MM.1S (cell line): ENCODE results near the gene MAPK10.
A peak's percentile ranks its signal among the peaks of the same experiment; 100 is the strongest.

Source experiments
- DNase-seq: peaks from one replicate; pipeline ENCODE4 v3.0.0-alpha.2; 2015
- H2AFZ ChIP-seq: fragments of 300-600 bp; sonication (generic); 2 replicates; pipeline ENCODE4 v1.6.0; 2016; ENCODE audit warnings: antibody characterized with exemption, low read length
- H3F3A ChIP-seq: fragments of 300-600 bp; sonication (generic); 2 replicates; pipeline ENCODE4 v1.6.1; 2016; ENCODE audit warnings: mild to moderate bottlenecking, antibody characterized with exemption, low read length, moderate library complexity, mixed read lengths; ENCODE audit not compliant: insufficient read depth
- H3K27ac ChIP-seq: fragments of 300-600 bp; sonication (generic); 2 replicates; pipeline ENCODE4 v1.5.1; 2016; ENCODE audit warnings: mild to moderate bottlenecking, low read length
- H3K27me3 ChIP-seq: fragments of 300-600 bp; sonication (generic); replicated peaks from 2 replicates; pipeline ENCODE4 v1.6.0; 2016; ENCODE audit warnings: low read length; ENCODE audit not compliant: insufficient read depth
- H3K36me3 ChIP-seq: fragments of 300-600 bp; sonication (generic); replicated peaks from 2 replicates; pipeline ENCODE4 v1.6.1; 2016; ENCODE audit warnings: mild to moderate bottlenecking, low read length, mixed read lengths; ENCODE audit not compliant: insufficient read depth
- H3K4me1 ChIP-seq: fragments of 300-600 bp; sonication (generic); 2 replicates; pipeline ENCODE4 v1.6.1; 2016; ENCODE audit warnings: low read length, mixed read lengths
- H3K4me2 ChIP-seq: fragments of 300-600 bp; sonication (generic); 2 replicates; pipeline ENCODE4 v1.6.0; 2016; ENCODE audit warnings: low read depth, low read length
- H3K4me3 ChIP-seq: fragments of 300-600 bp; sonication (generic); 2 replicates; pipeline ENCODE4 v1.5.1; 2016; ENCODE audit warnings: low read length, mixed read lengths
- H3K79me2 ChIP-seq: fragments of 300-600 bp; sonication (generic); 2 replicates; pipeline ENCODE4 v1.6.1; 2016; ENCODE audit warnings: mixed run types, low read length, mixed read lengths
- H3K9ac ChIP-seq: fragments of 300-600 bp; sonication (generic); 2 replicates; pipeline ENCODE4 v1.6.1; 2016; ENCODE audit warnings: low read length, mixed read lengths
- H3K9me2 ChIP-seq: fragments of 300-600 bp; sonication (generic); replicated peaks from 2 replicates; pipeline ENCODE4 v1.6.1; 2016; ENCODE audit warnings: mild to moderate bottlenecking, low read length, mixed read lengths; ENCODE audit not compliant: insufficient read depth
- H3K9me3 ChIP-seq: fragments of 300-600 bp; sonication (generic); replicated peaks from 2 replicates; pipeline ENCODE4 v1.6.1; 2016; ENCODE audit warnings: mild to moderate bottlenecking, low read length, mixed read lengths; ENCODE audit not compliant: insufficient read depth
- H4K20me1 ChIP-seq: fragments of 300-600 bp; sonication (generic); 2 replicates; pipeline ENCODE4 v1.6.1; 2016; ENCODE audit warnings: mild to moderate bottlenecking, low read length, moderate library complexity, mixed read lengths; ENCODE audit not compliant: insufficient read depth
- EZH2 ChIP-seq: fragments of 300-600 bp; sonication (generic); optimal IDR thresholded peaks from 2 replicates; pipeline ENCODE3; 2017; ENCODE audit warnings: low read depth, mild to moderate bottlenecking, antibody characterized with exemption, low read length, mixed read lengths
- EZH2phosphoT487 ChIP-seq: fragments of 300-600 bp; sonication (generic); IDR thresholded peaks from 2 replicates; pipeline ENCODE4 v1.6.1; 2018; ENCODE audit warnings: antibody characterized with exemption, low read length
- TF ChIP-seq, protein P1 (sequence below): fragments of 300-600 bp; sonication (generic); IDR thresholded peaks from 2 replicates; pipeline ENCODE4 v1.5.1; 2016; ENCODE audit warnings: antibody characterized with exemption, low read length, mixed read lengths

The MAPK10 gene

DNA sequence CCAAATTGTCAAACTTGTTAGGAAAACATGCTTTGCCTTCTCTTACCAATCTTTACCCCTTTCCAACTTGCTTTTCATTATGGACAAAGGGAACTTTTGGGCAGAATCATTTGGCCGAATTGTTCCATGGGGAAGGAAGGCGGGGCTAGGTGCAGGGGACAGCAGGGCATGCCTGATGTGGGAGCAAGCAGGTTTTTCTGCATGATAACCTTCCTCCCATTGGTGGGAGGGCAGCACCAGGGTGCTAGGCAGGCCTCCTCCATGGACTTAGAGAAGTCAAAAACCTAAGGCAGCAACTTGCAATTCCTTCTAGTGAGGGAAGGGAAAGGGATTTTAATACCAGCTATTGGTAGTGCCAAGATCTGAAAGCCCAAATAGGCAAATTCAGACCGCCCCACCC is 260.5 kb downstream of the MAPK10 start:
- peaks cover 9% of the 10 kb centered on the region for H3K4me1 ChIP-seq
- no peak overlapping the region for H3K9ac ChIP-seq
- no peaks in the 10 kb centered on the region for H3K36me3 ChIP-seq
- peak overlapping the region; percentile 46 for H3K4me2 ChIP-seq
- no peak for DNase-seq
- peak overlapping the region; percentile 65 for H2AFZ ChIP-seq
- H3K9me2 ChIP-seq = no peaks in the 10 kb centered on the region
- H3K27me3 ChIP-seq = no peaks in the 10 kb centered on the region
- peak overlapping the region; percentile 26; the same call in 1 of the 2 replicates for H3K4me3 ChIP-seq
- no peaks in the 10 kb centered on the region for H4K20me1 ChIP-seq
- no peaks in the 10 kb centered on the region; the same call in 1 of the 2 replicates for H3F3A ChIP-seq
- H3K9me3 ChIP-seq = no peaks in the 10 kb centered on the region
- H3K79me2 ChIP-seq = no peaks in the 10 kb centered on the region
- peak overlapping the region; percentile 30; the same call in 1 of the 2 replicates for H3K27ac ChIP-seq
- no peak for TF ChIP-seq EZH2
- TF ChIP-seq EZH2phosphoT487 = no peak

DNA sequence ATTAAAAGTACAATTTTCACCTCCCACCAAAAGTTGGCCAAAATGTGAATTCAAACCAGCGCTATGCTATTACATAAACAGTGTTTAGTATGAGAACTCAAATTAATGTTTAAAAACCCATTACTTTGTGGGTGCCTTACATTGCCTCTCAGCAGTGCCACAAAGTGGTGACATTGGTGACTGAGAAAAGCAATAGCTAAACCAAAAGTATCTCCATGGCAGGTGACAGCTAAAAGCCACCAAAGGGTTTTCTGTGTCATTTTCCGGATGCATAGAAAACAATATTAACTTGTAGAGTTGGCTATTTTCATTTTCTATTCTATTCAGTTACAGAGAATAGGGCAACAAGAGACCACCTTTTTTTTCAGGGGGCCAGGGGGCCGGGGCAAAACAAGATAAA is 261.2 kb downstream of the MAPK10 start:
- no peaks in the 10 kb centered on the region for H3K36me3 ChIP-seq
- H3F3A ChIP-seq = no peaks in the 10 kb centered on the region; the same call in 1 of the 2 replicates
- no peaks in the 10 kb centered on the region for H3K9me2 ChIP-seq
- no peaks in the 10 kb centered on the region for H3K27me3 ChIP-seq
- no peak overlapping the region for H3K9ac ChIP-seq
- peak overlapping the region; percentile 30; the same call in 1 of the 2 replicates for H3K27ac ChIP-seq
- H3K4me3 ChIP-seq = peak overlapping the region; percentile 26; the same call in 1 of the 2 replicates
- peak; percentile 81 for DNase-seq
- H4K20me1 ChIP-seq = no peaks in the 10 kb centered on the region
- no peaks in the 10 kb centered on the region for H3K79me2 ChIP-seq
- peaks cover 9% of the 10 kb centered on the region for H3K4me1 ChIP-seq
- peak overlapping the region; percentile 46 for H3K4me2 ChIP-seq
- H2AFZ ChIP-seq = peak overlapping the region; percentile 65
- no peaks in the 10 kb centered on the region for H3K9me3 ChIP-seq
- TF ChIP-seq EZH2phosphoT487 = no peak
- TF ChIP-seq, protein P1, sequence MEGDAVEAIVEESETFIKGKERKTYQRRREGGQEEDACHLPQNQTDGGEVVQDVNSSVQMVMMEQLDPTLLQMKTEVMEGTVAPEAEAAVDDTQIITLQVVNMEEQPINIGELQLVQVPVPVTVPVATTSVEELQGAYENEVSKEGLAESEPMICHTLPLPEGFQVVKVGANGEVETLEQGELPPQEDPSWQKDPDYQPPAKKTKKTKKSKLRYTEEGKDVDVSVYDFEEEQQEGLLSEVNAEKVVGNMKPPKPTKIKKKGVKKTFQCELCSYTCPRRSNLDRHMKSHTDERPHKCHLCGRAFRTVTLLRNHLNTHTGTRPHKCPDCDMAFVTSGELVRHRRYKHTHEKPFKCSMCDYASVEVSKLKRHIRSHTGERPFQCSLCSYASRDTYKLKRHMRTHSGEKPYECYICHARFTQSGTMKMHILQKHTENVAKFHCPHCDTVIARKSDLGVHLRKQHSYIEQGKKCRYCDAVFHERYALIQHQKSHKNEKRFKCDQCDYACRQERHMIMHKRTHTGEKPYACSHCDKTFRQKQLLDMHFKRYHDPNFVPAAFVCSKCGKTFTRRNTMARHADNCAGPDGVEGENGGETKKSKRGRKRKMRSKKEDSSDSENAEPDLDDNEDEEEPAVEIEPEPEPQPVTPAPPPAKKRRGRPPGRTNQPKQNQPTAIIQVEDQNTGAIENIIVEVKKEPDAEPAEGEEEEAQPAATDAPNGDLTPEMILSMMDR = peak; percentile 29

DNA sequence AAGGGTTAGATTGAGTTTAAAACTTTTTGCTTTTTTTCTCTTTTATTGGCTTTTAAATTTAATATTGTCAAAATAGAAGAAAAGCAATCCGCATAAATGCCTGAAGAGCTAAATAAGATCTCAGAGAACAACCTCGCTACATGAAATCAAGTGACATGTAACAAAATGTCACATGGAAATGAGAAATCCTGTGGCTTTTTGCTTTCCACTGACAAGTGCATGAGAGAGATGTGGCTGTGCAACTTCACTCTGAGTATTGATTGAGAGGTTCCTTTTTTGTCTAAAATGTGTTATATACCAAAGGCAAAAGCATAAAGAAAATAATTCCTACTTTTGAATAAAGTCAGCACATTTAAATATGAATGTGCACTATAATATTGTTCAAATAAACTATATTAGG is 263.5 kb downstream of the MAPK10 start:
- Histone ChIP-seq H3K27ac (no peak overlapping the region), H3K4me1 (peaks cover 9% of the 10 kb centered on the region), H3K9ac (no peak overlapping the region), H4K20me1 (no peaks in the 10 kb centered on the region), H3K4me2 (no peak overlapping the region), H3K27me3 (no peaks in the 10 kb centered on the region), H3K9me3 (no peaks in the 10 kb centered on the region), H3K79me2 (no peaks in the 10 kb centered on the region), H3K4me3 (no peak overlapping the region), H3K36me3 (no peaks in the 10 kb centered on the region), H3K9me2 (no peaks in the 10 kb centered on the region), H2AFZ (no peak overlapping the region), H3F3A (no peaks in the 10 kb centered on the region; the same call in 1 of the 2 replicates)
- DNase-seq = no peak
- TF ChIP-seq, protein P1 = no peak
- TF ChIP-seq EZH2phosphoT487 (no peak), EZH2 (no peak)

DNA sequence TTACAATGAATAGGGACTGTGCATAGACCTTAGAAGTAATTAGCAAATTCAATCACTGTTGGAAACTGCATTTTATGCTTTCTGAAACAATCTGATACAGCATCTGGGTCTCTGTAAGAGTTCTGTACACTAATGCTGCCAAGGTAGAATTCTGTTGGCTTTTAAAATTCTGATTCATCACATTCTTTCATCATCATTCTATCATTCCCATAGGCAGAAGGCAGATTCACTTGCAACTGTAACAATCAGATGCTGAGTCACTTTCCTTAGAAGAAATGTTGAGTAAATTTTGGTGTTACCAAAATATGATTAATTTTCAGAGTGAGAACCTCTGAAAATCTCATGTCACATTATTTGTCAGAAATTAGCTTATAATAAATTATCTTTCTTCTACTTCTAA is 267.2 kb downstream of the MAPK10 start:
- Histone ChIP-seq H3K4me3 (no peak overlapping the region), H3K36me3 (no peaks in the 10 kb centered on the region), H3K9ac (no peak overlapping the region), H3K27me3 (no peaks in the 10 kb centered on the region), H3K9me2 (no peaks in the 10 kb centered on the region), H3F3A (no peaks in the 10 kb centered on the region), H3K79me2 (no peaks in the 10 kb centered on the region), H4K20me1 (no peaks in the 10 kb centered on the region), H3K9me3 (no peaks in the 10 kb centered on the region), H2AFZ (no peak overlapping the region), H3K4me2 (no peak overlapping the region), H3K27ac (no peak overlapping the region), H3K4me1 (no peaks in the 10 kb centered on the region)
- TF ChIP-seq EZH2 (no peak), EZH2phosphoT487 (no peak)
- TF ChIP-seq, protein P1 = no peak
- no peak for DNase-seq
